ENCODE data around the gene MND1. TPM values are rescaled to one million over a fixed set of nuclear protein-coding genes. Genes with fewer than 3 reads are reported as not detected.

The MND1 gene
- total RNA-seq, 1 donor from 2014 or later, result 1.00 TPM

DNA sequence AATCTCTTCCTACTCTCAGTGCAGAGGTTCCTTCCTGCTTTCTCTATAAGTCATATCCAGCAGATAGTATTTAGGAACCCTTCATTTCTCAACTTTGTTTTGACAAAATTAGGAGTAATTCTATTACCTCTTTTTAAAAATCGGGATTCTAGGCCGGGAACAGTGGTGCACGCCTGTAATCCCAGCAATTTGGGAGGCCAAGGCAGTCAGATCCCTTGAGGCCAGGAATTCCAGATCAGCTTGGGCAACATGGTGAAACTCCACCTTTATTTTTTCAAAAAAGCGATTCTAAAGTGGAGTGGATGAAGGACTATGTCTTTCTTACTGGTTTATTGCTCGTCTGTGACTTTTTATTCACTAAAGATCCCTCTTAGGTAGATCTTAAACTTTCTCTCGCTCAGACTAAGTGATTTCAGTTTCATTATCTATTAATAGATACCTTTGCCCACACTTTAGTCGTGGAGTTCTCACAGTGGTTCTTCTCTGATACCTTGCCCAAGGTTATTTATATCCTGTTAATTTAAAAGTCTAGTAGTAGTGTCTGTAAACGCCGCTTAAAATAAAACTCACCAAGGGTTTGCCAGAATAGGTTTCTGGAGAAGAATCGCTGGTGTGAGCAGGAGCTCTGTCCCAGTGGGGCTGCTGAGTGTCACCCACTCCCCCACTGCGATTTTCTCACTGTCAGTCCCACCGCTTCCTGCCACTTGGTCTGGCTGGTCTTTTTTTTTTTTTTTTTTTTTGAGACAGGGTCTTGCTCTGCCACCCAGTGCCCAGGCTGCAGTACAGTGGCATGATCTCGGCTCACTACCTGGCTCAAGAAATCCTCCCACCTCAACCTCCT is 94.6 kb downstream of the MND1 start:
- H3K27ac Mint-ChIP-seq (ENCODE audit: unreplicated experiment), result no peak overlapping the region
- Histone ChIP-seq H3K9ac (ENCODE audit: low read length) (no peak overlapping the region), H3K27me3 (ENCODE audit: insufficient read depth, low read length) (no peaks in the 10 kb centered on the region)

DNA sequence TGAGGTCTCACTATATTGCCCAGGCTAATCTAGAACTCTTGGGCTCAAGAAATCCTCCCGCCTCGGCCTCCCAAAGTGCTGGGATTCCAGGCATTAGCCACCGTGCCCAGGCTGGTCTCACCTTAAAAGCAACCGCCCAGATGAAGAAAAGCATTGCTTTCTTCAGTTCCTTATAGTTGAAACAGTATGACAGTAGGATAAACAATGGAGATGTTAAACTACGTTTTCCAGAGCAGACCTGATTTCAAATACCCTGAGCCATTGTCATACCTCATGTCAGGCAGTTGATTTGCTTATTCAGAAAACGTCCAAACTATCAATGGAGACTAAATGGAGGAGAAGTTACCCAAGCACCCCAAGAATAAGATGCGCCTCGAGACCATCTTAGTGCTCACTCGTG is 95.3 kb downstream of the MND1 start:
- Histone ChIP-seq H3K27me3 (ENCODE audit: insufficient read depth, low read length) (no peaks in the 10 kb centered on the region), H3K36me3 (ENCODE audit: insufficient read depth, low read length) (no peaks in the 10 kb centered on the region), H3K4me3 (ENCODE audit: insufficient read depth, low read depth, low read length) (no peak overlapping the region), H3K9me3 (ENCODE audit: insufficient read depth, low read depth, low read length) (no peaks in the 10 kb centered on the region), H3K27ac (ENCODE audit: low read depth, low read length) (no peak overlapping the region), H3K9ac (ENCODE audit: low read length) (no peak overlapping the region), H3K4me1 (ENCODE audit: insufficient read depth, low read length) (no peaks in the 10 kb centered on the region), H2AFZ (ENCODE audit: low read depth, low read length) (no peak overlapping the region), H4K20me1 (ENCODE audit: insufficient read depth, low read length) (no peaks in the 10 kb centered on the region), H3K79me2 (ENCODE audit: insufficient read depth, low read length) (no peaks in the 10 kb centered on the region), H3K4me2 (ENCODE audit: low read length) (no peak overlapping the region)
- Mint-ChIP-seq H3K4me3 (ENCODE audit: unreplicated experiment) (no peak overlapping the region), H3K36me3 (ENCODE audit: low read depth, unreplicated experiment) (no peaks in the 10 kb centered on the region), H3K9me3 (ENCODE audit: unreplicated experiment) (peaks cover 3% of the 10 kb centered on the region), H3K4me1 (ENCODE audit: low read depth, unreplicated experiment) (no peaks in the 10 kb centered on the region), H3K27me3 (ENCODE audit: low read depth, unreplicated experiment) (peaks cover 5% of the 10 kb centered on the region), H3K27ac (ENCODE audit: unreplicated experiment) (no peak overlapping the region)
- no peak for FAIRE-seq
- TF ChIP-seq EZH2 (IDR thresholded peaks at IDR 0.05; ENCODE audit: insufficient read depth, low read length), result no peak
- TF ChIP-seq, protein P1, sequence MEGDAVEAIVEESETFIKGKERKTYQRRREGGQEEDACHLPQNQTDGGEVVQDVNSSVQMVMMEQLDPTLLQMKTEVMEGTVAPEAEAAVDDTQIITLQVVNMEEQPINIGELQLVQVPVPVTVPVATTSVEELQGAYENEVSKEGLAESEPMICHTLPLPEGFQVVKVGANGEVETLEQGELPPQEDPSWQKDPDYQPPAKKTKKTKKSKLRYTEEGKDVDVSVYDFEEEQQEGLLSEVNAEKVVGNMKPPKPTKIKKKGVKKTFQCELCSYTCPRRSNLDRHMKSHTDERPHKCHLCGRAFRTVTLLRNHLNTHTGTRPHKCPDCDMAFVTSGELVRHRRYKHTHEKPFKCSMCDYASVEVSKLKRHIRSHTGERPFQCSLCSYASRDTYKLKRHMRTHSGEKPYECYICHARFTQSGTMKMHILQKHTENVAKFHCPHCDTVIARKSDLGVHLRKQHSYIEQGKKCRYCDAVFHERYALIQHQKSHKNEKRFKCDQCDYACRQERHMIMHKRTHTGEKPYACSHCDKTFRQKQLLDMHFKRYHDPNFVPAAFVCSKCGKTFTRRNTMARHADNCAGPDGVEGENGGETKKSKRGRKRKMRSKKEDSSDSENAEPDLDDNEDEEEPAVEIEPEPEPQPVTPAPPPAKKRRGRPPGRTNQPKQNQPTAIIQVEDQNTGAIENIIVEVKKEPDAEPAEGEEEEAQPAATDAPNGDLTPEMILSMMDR (IDR thresholded peaks at IDR 0.05; ENCODE audit: insufficient read depth, low read depth, low read length), result no peak
- DNase-seq (ENCODE audit: low read depth), result no peak

More for the DNA sequence above, 94.6 kb downstream of the MND1 start:
- DNase-seq (ENCODE audit: low read depth) (no peak), FAIRE-seq (no peak)
- no peak for TF ChIP-seq EZH2 (IDR thresholded peaks at IDR 0.05; ENCODE audit: insufficient read depth, low read length)
- TF ChIP-seq, protein P1 (IDR thresholded peaks at IDR 0.05; ENCODE audit: insufficient read depth, low read depth, low read length), result no peak
- no peak overlapping the region for H3K4me2 ChIP-seq (ENCODE audit: low read length)
- no peaks in the 10 kb centered on the region for H3K36me3 ChIP-seq (ENCODE audit: insufficient read depth, low read length)
- Mint-ChIP-seq H3K9me3 (ENCODE audit: unreplicated experiment) (no peaks in the 10 kb centered on the region), H3K36me3 (ENCODE audit: low read depth, unreplicated experiment) (no peaks in the 10 kb centered on the region), H3K4me1 (ENCODE audit: low read depth, unreplicated experiment) (no peaks in the 10 kb centered on the region), H3K27me3 (ENCODE audit: low read depth, unreplicated experiment) (peaks cover 5% of the 10 kb centered on the region), H3K4me3 (ENCODE audit: unreplicated experiment) (no peak overlapping the region)
- no peaks in the 10 kb centered on the region for H3K79me2 ChIP-seq (ENCODE audit: insufficient read depth, low read length)
- no peaks in the 10 kb centered on the region for H3K4me1 ChIP-seq (ENCODE audit: insufficient read depth, low read length)
- H2AFZ ChIP-seq (ENCODE audit: low read depth, low read length), result no peak overlapping the region
- no peaks in the 10 kb centered on the region for H4K20me1 ChIP-seq (ENCODE audit: insufficient read depth, low read length)
- H3K27ac ChIP-seq (ENCODE audit: low read depth, low read length), result no peak overlapping the region
- H3K4me3 ChIP-seq (ENCODE audit: insufficient read depth, low read depth, low read length), result no peak overlapping the region
- H3K9me3 ChIP-seq (ENCODE audit: insufficient read depth, low read depth, low read length), result no peaks in the 10 kb centered on the region

DNA sequence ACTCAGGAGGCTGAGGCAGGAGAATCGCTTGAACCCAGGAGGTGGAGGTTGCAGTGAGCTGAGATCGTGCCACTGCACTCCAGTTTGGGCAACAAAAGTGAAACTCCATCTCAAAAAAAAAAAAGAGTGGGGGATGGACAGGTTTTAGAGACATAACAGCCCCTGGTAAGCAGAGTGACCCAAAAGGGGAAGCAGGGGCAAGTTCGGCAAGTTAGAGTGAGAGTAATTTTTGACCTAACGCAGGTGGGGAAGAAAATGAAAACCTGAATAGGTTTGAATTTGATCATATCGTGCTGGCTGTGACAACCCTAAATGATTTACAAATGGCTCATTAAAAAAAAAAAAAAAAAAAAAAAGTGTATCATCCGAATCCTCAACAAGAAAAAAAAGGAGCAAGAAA is 96.0 kb downstream of the MND1 start:
- no peak for TF ChIP-seq EZH2 (IDR thresholded peaks at IDR 0.05; ENCODE audit: insufficient read depth, low read length)
- TF ChIP-seq, protein P1 (IDR thresholded peaks at IDR 0.05; ENCODE audit: insufficient read depth, low read depth, low read length), result no peak
- H3K4me3 Mint-ChIP-seq (ENCODE audit: unreplicated experiment), result no peak overlapping the region
- Histone ChIP-seq H3K4me2 (ENCODE audit: low read length) (no peak overlapping the region), H3K4me1 (ENCODE audit: insufficient read depth, low read length) (no peaks in the 10 kb centered on the region), H2AFZ (ENCODE audit: low read depth, low read length) (no peak overlapping the region), H4K20me1 (ENCODE audit: insufficient read depth, low read length) (no peaks in the 10 kb centered on the region), H3K9me3 (ENCODE audit: insufficient read depth, low read depth, low read length) (no peaks in the 10 kb centered on the region), H3K27me3 (ENCODE audit: insufficient read depth, low read length) (no peaks in the 10 kb centered on the region), H3K27ac (ENCODE audit: low read depth, low read length) (no peak overlapping the region), H3K9ac (ENCODE audit: low read length) (no peak overlapping the region), H3K4me3 (ENCODE audit: insufficient read depth, low read depth, low read length) (no peak overlapping the region), H3K36me3 (ENCODE audit: insufficient read depth, low read length) (no peaks in the 10 kb centered on the region), H3K79me2 (ENCODE audit: insufficient read depth, low read length) (no peaks in the 10 kb centered on the region)
- H3K27ac Mint-ChIP-seq (ENCODE audit: unreplicated experiment), result no peak overlapping the region
- peaks cover 3% of the 10 kb centered on the region for H3K9me3 Mint-ChIP-seq (ENCODE audit: unreplicated experiment)
- no peak for FAIRE-seq
- no peaks in the 10 kb centered on the region for H3K36me3 Mint-ChIP-seq (ENCODE audit: low read depth, unreplicated experiment)
- no peak for DNase-seq (ENCODE audit: low read depth)
- H3K27me3 Mint-ChIP-seq (ENCODE audit: low read depth, unreplicated experiment), result peaks cover 5% of the 10 kb centered on the region
- H3K4me1 Mint-ChIP-seq (ENCODE audit: low read depth, unreplicated experiment), result no peaks in the 10 kb centered on the region

All from astrocyte (in vitro differentiated cells and primary cell).